Neural cell (in vitro differentiated cells): ENCODE results near the gene RBMS3. TPM values are rescaled to one million over a fixed set of nuclear protein-coding genes. Genes with fewer than 3 reads are reported as not detected.

Experiments used
- H2AFZ ChIP-seq: fragments of 200-600, 300-800 bp; sonication (generic), shearing (Covaris generic); 2 replicates; pipeline ENCODE4 v1.6.0; 2014; ENCODE audit warnings: low read depth, mild to moderate bottlenecking, antibody characterized with exemption, low read length, moderate library complexity
- H3F3A ChIP-seq: fragments of 200-600 bp; shearing (Covaris generic); 2 replicates; pipeline ENCODE4 v1.6.1; 2016; ENCODE audit warnings: mild to moderate bottlenecking, moderate library complexity, mixed read lengths, antibody characterized with exemption, low read length; ENCODE audit not compliant: insufficient read depth, poor library complexity, severe bottlenecking
- H3K27ac ChIP-seq: fragments of 200-600, 300-800 bp; sonication (generic), shearing (Covaris generic); 2 replicates; pipeline ENCODE4 v1.5.1; 2014; ENCODE audit warnings: mild to moderate bottlenecking, low read length, moderate library complexity
- H3K27me3 ChIP-seq: fragments of 300-800, 200-600 bp; sonication (generic), shearing (Covaris generic); 2 replicates; pipeline ENCODE4 v1.6.0; 2014; ENCODE audit warnings: mild to moderate bottlenecking, low read depth, low read length, moderate library complexity; ENCODE audit not compliant: insufficient read depth
- H3K36me3 ChIP-seq: fragments of 300-800, 200-600 bp; sonication (generic), shearing (Covaris generic); 2 replicates; pipeline ENCODE4 v1.5.1; 2014; ENCODE audit warnings: mild to moderate bottlenecking, antibody characterized with exemption, low read length, moderate library complexity; ENCODE audit not compliant: insufficient read depth
- H3K4me2 ChIP-seq: fragments of 300-800, 200-600 bp; sonication (generic), shearing (Covaris generic); 2 replicates; pipeline ENCODE4 v1.6.0; 2014; ENCODE audit warnings: mild to moderate bottlenecking, low read length
- H3K4me3 ChIP-seq: fragments of 300-800, 200-600 bp; sonication (generic), shearing (Covaris generic); 2 replicates; pipeline ENCODE4 v1.5.1; 2014; ENCODE audit warnings: mild to moderate bottlenecking, low read length, moderate library complexity
- H3K79me2 ChIP-seq: fragments of 200-600 bp; shearing (Covaris generic); replicated peaks from 2 replicates; pipeline ENCODE4 v1.6.0; 2014; ENCODE audit warnings: mild to moderate bottlenecking, low read length, moderate library complexity; ENCODE audit not compliant: insufficient read depth
- H3K9ac ChIP-seq: fragments of 300-800, 200-600 bp; sonication (generic), shearing (Covaris generic); 2 replicates; pipeline ENCODE4 v1.6.1; 2016; ENCODE audit warnings: mild to moderate bottlenecking, low read length, mixed read lengths
- H3K9me2 ChIP-seq: fragments of 200-600 bp; shearing (Covaris generic); 2 replicates; pipeline ENCODE4 v1.6.1; 2016; ENCODE audit warnings: mild to moderate bottlenecking, low read length, mixed read lengths; ENCODE audit not compliant: insufficient read depth
- H3K9me3 ChIP-seq: fragments of 200-600, 300-800 bp; sonication (generic), shearing (Covaris generic); 2 replicates; pipeline ENCODE4 v1.6.1; 2016; ENCODE audit warnings: mild to moderate bottlenecking, mixed run types, low read length, moderate library complexity, mixed read lengths
- H4K20me1 ChIP-seq: fragments of 200-600 bp; shearing (Covaris generic); 2 replicates; pipeline ENCODE4 v1.6.1; 2016; ENCODE audit warnings: mild to moderate bottlenecking, mixed run types; ENCODE audit not compliant: insufficient read depth
- CTCF ChIP-seq: fragments of 450-650 bp; IDR thresholded peaks from 2 replicates; pipeline ENCODE4 v1.5.1; 2014; ENCODE audit warnings: antibody characterized with exemption, mild to moderate bottlenecking, moderate library complexity; ENCODE audit not compliant: poor library complexity, severe bottlenecking
- EP300 ChIP-seq: fragments of 450-650 bp; conservative IDR thresholded peaks from 2 replicates; pipeline ENCODE4 v1.6.1; 2014; ENCODE audit warnings: antibody characterized with exemption, mild to moderate bottlenecking, moderate library complexity; ENCODE audit not compliant: poor library complexity, severe bottlenecking
- EZH2 ChIP-seq: fragments of 200-600, 300-800 bp; shearing (Covaris generic), sonication (generic); IDR thresholded peaks from 2 replicates; pipeline ENCODE4 v1.6.1; 2014; ENCODE audit warnings: antibody characterized with exemption, low read length, borderline replicate concordance, mild to moderate bottlenecking; ENCODE audit not compliant: insufficient read depth, poor library complexity, severe bottlenecking
- MXI1 ChIP-seq: fragments of 450-650 bp; conservative IDR thresholded peaks from 2 replicates; pipeline ENCODE4 v1.6.1; 2014; ENCODE audit warnings: antibody characterized with exemption, mild to moderate bottlenecking; ENCODE audit not compliant: poor library complexity, severe bottlenecking
- POLR2AphosphoS5 ChIP-seq: IDR thresholded peaks from 2 replicates; pipeline ENCODE4 v1.6.1; 2012
- RAD21 ChIP-seq: fragments of 450-650 bp; conservative IDR thresholded peaks from 2 replicates; pipeline ENCODE4 v1.6.1; 2014; ENCODE audit warnings: antibody characterized with exemption, mild to moderate bottlenecking, moderate library complexity
- SMC3 ChIP-seq: fragments of 450-650 bp; conservative IDR thresholded peaks from 2 replicates; pipeline ENCODE4 v1.6.1; 2014; ENCODE audit warnings: antibody characterized with exemption, mild to moderate bottlenecking, moderate library complexity; ENCODE audit not compliant: poor library complexity
- TAF1 ChIP-seq: IDR thresholded peaks from 2 replicates; pipeline ENCODE4 v1.6.1; 2012; ENCODE audit warnings: low read depth
- polyA plus RNA-seq: library from polyadenylated mRNA; depleted of rRNA; stranded (reverse); fragments of >200 nt; gene quantifications from 2 replicates; pipeline ENCODE4 v1.2.3, GENCODE V29; 2014
- TF ChIP-seq, protein P1 (sequence below): IDR thresholded peaks from 2 replicates; pipeline ENCODE4 v1.6.1; 2012; ENCODE audit warnings: borderline replicate concordance

RBMS3 gene
- polyA plus RNA-seq, 1 donor from 2014 or later, result 0.53 TPM

DNA sequence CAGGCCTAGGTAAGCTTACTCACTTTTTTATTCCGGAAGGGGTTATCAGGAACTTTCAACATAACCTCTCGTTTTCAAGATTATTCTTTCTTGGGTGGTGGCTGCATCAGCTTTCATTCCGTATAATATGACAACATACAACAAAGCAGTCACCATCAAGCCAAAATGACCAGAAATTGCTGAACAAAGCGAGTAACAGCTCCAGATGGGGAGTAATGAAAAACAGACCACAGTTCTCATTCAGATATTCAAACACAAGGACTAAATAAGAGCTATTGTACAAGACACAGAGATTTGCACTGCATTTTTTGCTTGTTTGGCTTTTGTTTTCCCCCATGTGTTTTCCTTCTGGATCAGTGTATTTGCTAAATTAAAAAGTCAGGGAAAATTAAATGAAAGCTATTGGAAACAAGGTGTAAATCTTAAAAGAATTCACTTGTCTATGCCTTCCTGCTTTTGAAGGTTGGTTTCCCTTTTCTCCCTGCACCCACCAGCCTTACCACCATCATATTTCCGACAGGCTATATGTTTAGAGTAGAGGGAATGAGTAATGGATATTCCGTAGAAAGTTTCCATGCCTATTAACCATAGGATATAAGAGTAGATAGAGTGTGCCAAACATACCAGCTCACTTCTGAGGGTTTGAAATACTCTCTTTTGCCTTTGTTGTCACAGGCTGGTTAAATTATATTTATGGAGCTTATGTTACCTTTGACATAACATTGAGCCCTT is 213.6 kb downstream of the RBMS3 start:
- no peaks in the 10 kb centered on the region for H3K36me3 ChIP-seq
- no peaks in the 10 kb centered on the region for H4K20me1 ChIP-seq
- no peak overlapping the region for H3K4me2 ChIP-seq
- no peaks in the 10 kb centered on the region for H3K27me3 ChIP-seq
- H3K4me3 ChIP-seq, result no peak overlapping the region
- no peak overlapping the region for H2AFZ ChIP-seq
- H3K9ac ChIP-seq, result no peak overlapping the region
- no peaks in the 10 kb centered on the region for H3F3A ChIP-seq
- no peaks in the 10 kb centered on the region for H3K9me2 ChIP-seq
- TF ChIP-seq SMC3 (no peak), EZH2 (no peak), MXI1 (no peak)
- H3K79me2 ChIP-seq, result no peaks in the 10 kb centered on the region
- no peaks in the 10 kb centered on the region for H3K9me3 ChIP-seq
- H3K27ac ChIP-seq, result no peak overlapping the region

GRCh38 chr3:29497282-29497681 is 216.4 kb downstream of the RBMS3 start:
- Histone ChIP-seq H3K27ac (no peak overlapping the region), H3K9ac (no peak overlapping the region), H3K4me2 (no peak overlapping the region), H2AFZ (no peak overlapping the region), H3K9me2 (no peaks in the 10 kb centered on the region), H4K20me1 (no peaks in the 10 kb centered on the region), H3K36me3 (no peaks in the 10 kb centered on the region), H3K79me2 (no peaks in the 10 kb centered on the region), H3K9me3 (no peaks in the 10 kb centered on the region), H3K27me3 (no peaks in the 10 kb centered on the region), H3F3A (no peaks in the 10 kb centered on the region), H3K4me3 (no peak overlapping the region)
- no peak for TF ChIP-seq TAF1
- no peak for TF ChIP-seq MXI1
- no peak for TF ChIP-seq SMC3
- TF ChIP-seq POLR2AphosphoS5, result no peak
- TF ChIP-seq CTCF, result no peak
- TF ChIP-seq RAD21, result no peak

DNA sequence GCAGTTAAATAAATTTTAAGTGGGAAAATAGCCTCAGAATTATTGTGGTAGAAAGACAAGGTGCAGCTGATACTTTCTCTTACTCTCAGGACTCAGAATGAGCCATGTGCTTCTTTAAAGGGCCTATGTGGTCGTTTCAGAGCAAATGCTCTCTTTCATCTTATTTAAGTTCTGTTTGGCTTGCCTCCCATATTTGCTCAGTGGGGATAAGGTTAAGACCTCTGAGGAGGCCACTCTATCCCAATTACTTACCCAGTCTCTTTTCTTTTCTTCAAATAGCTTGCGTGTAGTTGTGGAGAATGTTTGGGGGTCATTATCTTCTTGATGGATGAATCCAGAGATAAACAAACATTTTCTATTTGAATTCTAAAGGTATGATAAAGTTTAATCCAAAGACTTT is 221.9 kb downstream of the RBMS3 start:
- Histone ChIP-seq H3K4me3 (no peak overlapping the region), H3K9me3 (no peaks in the 10 kb centered on the region), H2AFZ (no peak overlapping the region), H3K4me2 (no peak overlapping the region), H3K9me2 (no peaks in the 10 kb centered on the region), H3K9ac (no peak overlapping the region), H3K36me3 (no peaks in the 10 kb centered on the region), H3K79me2 (no peaks in the 10 kb centered on the region), H3F3A (no peaks in the 10 kb centered on the region), H3K27me3 (no peaks in the 10 kb centered on the region), H4K20me1 (no peaks in the 10 kb centered on the region), H3K27ac (no peak overlapping the region)
- TF ChIP-seq SMC3 (no peak), EZH2 (no peak), CTCF (no peak), RAD21 (no peak), MXI1 (no peak), EP300 (no peak), POLR2AphosphoS5 (no peak), TAF1 (no peak)
- TF ChIP-seq, protein P1, sequence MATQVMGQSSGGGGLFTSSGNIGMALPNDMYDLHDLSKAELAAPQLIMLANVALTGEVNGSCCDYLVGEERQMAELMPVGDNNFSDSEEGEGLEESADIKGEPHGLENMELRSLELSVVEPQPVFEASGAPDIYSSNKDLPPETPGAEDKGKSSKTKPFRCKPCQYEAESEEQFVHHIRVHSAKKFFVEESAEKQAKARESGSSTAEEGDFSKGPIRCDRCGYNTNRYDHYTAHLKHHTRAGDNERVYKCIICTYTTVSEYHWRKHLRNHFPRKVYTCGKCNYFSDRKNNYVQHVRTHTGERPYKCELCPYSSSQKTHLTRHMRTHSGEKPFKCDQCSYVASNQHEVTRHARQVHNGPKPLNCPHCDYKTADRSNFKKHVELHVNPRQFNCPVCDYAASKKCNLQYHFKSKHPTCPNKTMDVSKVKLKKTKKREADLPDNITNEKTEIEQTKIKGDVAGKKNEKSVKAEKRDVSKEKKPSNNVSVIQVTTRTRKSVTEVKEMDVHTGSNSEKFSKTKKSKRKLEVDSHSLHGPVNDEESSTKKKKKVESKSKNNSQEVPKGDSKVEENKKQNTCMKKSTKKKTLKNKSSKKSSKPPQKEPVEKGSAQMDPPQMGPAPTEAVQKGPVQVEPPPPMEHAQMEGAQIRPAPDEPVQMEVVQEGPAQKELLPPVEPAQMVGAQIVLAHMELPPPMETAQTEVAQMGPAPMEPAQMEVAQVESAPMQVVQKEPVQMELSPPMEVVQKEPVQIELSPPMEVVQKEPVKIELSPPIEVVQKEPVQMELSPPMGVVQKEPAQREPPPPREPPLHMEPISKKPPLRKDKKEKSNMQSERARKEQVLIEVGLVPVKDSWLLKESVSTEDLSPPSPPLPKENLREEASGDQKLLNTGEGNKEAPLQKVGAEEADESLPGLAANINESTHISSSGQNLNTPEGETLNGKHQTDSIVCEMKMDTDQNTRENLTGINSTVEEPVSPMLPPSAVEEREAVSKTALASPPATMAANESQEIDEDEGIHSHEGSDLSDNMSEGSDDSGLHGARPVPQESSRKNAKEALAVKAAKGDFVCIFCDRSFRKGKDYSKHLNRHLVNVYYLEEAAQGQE, result no peak
